K562 (cell line): Measurements from ENCODE around the gene FRMD3. TPM values are rescaled to one million over a fixed set of nuclear protein-coding genes. Genes with fewer than 3 reads are reported as not detected.

ENCODE experiments used
- ATAC-seq: fragments of 200-7000 bp; cut with Tn5 transposase; 3 replicates; pipeline ENCODE4 v1.9.1; 2020; ENCODE audit warnings: moderate library complexity
- BruUV-seq: library from RNA; stranded (reverse); fragments of 400-500 nt; replicated peaks from 2 replicates; lab custom pipeline; 2021; lab: Mats Ljungman, UMichigan
- CTCF ChIA-PET: fragments of 300-600 bp; formaldehyde crosslinking; extraction: SDS; loops from one replicate; lab custom pipeline; 2021; ENCODE audit warnings: low intra/inter-chr PET ratio; lab: Yijun Ruan, JAX
- POLR2A ChIA-PET: fragments of 300-600, 350-650 bp; sonication (Branson Sonifier 250); formaldehyde crosslinking; extraction: SDS; loops from one replicate; lab custom pipeline; 2021; ENCODE audit warnings: antibody characterized with exemption, inconsistent platforms; lab: Yijun Ruan, JAX
- DNase-seq, 4 experiments: peaks; one replicate each; pipeline versions ENCODE4 v3.0.0 to v3.0.0-alpha.2; 2011 to 2018; ENCODE audit warnings: low spot score in 3 of 4, mixed read lengths in 3 of 4; ENCODE audit errors: extremely low read depth in 1 of 4
- FAIRE-seq: peaks from 2 replicates; lab custom pipeline; 2011; peaks lifted over from hg19 to GRCh38; lab: Jason Lieb, UNC
- H2AFZ ChIP-seq: 2 replicates; pipeline ENCODE4 v1.6.0; 2011; ENCODE audit warnings: low read depth, low read length, control low read depth, inconsistent platforms
- H3K27ac ChIP-seq: fragments of 200-600 bp; 3 replicates; pipeline ENCODE4 v1.8.0; 2011; ENCODE audit warnings: low read depth, mild to moderate bottlenecking, control low read depth, inconsistent platforms, low read length, moderate library complexity, mixed read lengths; ENCODE audit errors: extremely low read depth
- H3K27me3 ChIP-seq, 2 experiments: fragments of 300-600 bp in 1 of 2; 2 replicates in 1 of 2; 3 replicates in 1 of 2; pipeline versions ENCODE4 v1.6.0 to v1.8.0; 2011; ENCODE audit warnings: inconsistent platforms in 2 of 2, low read length in 2 of 2, mild to moderate bottlenecking in 1 of 2, mixed read lengths in 1 of 2, moderate library complexity in 1 of 2; ENCODE audit not compliant: control insufficient read depth in 2 of 2, insufficient read depth in 2 of 2
- H3K36me3 ChIP-seq: fragments of 300-600 bp; 3 replicates; pipeline ENCODE4 v1.8.0; 2011; ENCODE audit warnings: mild to moderate bottlenecking, low read length, inconsistent platforms; ENCODE audit not compliant: control insufficient read depth, insufficient read depth
- H3K4me1 ChIP-seq, 2 experiments: fragments of 200-600 bp in 1 of 2; replicated peaks in 1 of 2; 2 replicates in 1 of 2; 3 replicates in 1 of 2; pipeline versions ENCODE4 v1.5.1 to v1.8.0; 2011; ENCODE audit warnings: inconsistent platforms in 2 of 2, low read length in 2 of 2, mild to moderate bottlenecking in 1 of 2, mixed read lengths in 1 of 2, moderate library complexity in 1 of 2; ENCODE audit not compliant: control insufficient read depth in 2 of 2, insufficient read depth in 2 of 2
- H3K4me2 ChIP-seq: 2 replicates; pipeline ENCODE4 v1.6.1; 2011; ENCODE audit warnings: low read length, control low read depth, inconsistent platforms, mixed read lengths; ENCODE audit not compliant: insufficient read depth
- H3K4me3 ChIP-seq: fragments of 200-600 bp; sonication (generic), shearing (Covaris generic); 2 replicates; pipeline ENCODE4 v1.5.1; 2016; ENCODE audit warnings: control low read depth, inconsistent platforms
- H3K79me2 ChIP-seq: fragments of 200-600 bp; 3 replicates; pipeline ENCODE4 v1.8.0; 2011; ENCODE audit warnings: low read length, inconsistent platforms; ENCODE audit not compliant: control insufficient read depth, insufficient read depth
- H3K9ac ChIP-seq, 2 experiments: 2 replicates each; pipeline versions ENCODE4 v1.6.0 to v1.6.1; 2011; ENCODE audit warnings: low read depth in 2 of 2, low read length in 2 of 2, control low read depth in 1 of 2, inconsistent platforms in 1 of 2, mild to moderate bottlenecking in 1 of 2, mixed read lengths in 1 of 2; ENCODE audit not compliant: insufficient read depth in 1 of 2
- H3K9me1 ChIP-seq: one replicate; pipeline ENCODE4 v1.6.0; 2011; ENCODE audit warnings: inconsistent platforms, mild to moderate bottlenecking, low read length, moderate library complexity; ENCODE audit not compliant: control insufficient read depth, insufficient read depth
- H3K9me3 ChIP-seq: replicated peaks from 2 replicates; pipeline ENCODE4 v1.5.1; 2011; ENCODE audit warnings: low read depth, low read length, inconsistent platforms; ENCODE audit not compliant: control insufficient read depth, insufficient read depth
- H4K20me1 ChIP-seq: replicated peaks from 2 replicates; pipeline ENCODE4 v1.6.1; 2011; ENCODE audit warnings: low read length, inconsistent platforms, mixed read lengths; ENCODE audit not compliant: control insufficient read depth, insufficient read depth
- ADNP ChIP-seq: fragments of 200-800 bp; sonication (Bioruptor generic); IDR thresholded peaks from 2 replicates; pipeline ENCODE4 v1.6.1; 2016; ENCODE audit warnings: missing genetic modification characterization, missing compliant biosample characterization
- AFF1 ChIP-seq, 2 experiments: fragments of 450-650 bp; IDR thresholded peaks; 2 replicates each; pipeline ENCODE4 v1.6.1; 2018; ENCODE audit warnings: mild to moderate bottlenecking in 2 of 2, low read depth in 1 of 2; ENCODE audit not compliant: partially characterized antibody in 2 of 2
- CBFA2T2 ChIP-seq: fragments of 450-650 bp; conservative IDR thresholded peaks from 2 replicates; pipeline ENCODE4 v1.6.1; 2017; ENCODE audit warnings: mild to moderate bottlenecking
- DIDO1 ChIP-seq: fragments of 450-650 bp; IDR thresholded peaks from 2 replicates; pipeline ENCODE4 v1.6.1; 2016; ENCODE audit warnings: low read depth, missing biosample characterization, missing genetic modification characterization
- ILK ChIP-seq: fragments of 450-650 bp; IDR thresholded peaks from 2 replicates; pipeline ENCODE4 v1.6.1; 2016; ENCODE audit warnings: missing genetic modification characterization, low read depth, mild to moderate bottlenecking, missing compliant biosample characterization, moderate library complexity, borderline replicate concordance
- REST ChIP-seq, 2 experiments: fragments of 450-650 bp; formaldehyde crosslinking in 1 of 2; IDR thresholded peaks; 2 replicates each; pipeline versions ENCODE4 v1.4.0 to v1.6.1; 2014 to 2020; ENCODE audit warnings: mild to moderate bottlenecking in 2 of 2, borderline replicate concordance in 1 of 2, low read depth in 1 of 2
- TFAM ChIP-seq: fragments of 250-450 bp; sonication (Bioruptor Pico); conservative IDR thresholded peaks from 2 replicates; pipeline ENCODE4 v1.5.0; 2021; ENCODE audit warnings: mild to moderate bottlenecking, moderate library complexity
- ZEB2 ChIP-seq: fragments of 450-650 bp; IDR thresholded peaks from 2 replicates; pipeline ENCODE4 v1.6.1; 2016
- ZNF124 ChIP-seq: sonication (generic); formaldehyde crosslinking; IDR thresholded peaks from 2 replicates; pipeline ENCODE4 v1.8.1; 2022; ENCODE audit warnings: missing genetic modification reagents
- ZNF644 ChIP-seq: fragments of 200-800 bp; sonication (Bioruptor generic); IDR thresholded peaks from 2 replicates; pipeline ENCODE4 v1.6.1; 2016; ENCODE audit warnings: low read depth, missing genetic modification characterization, missing compliant biosample characterization
- WGBS: fragments of 100-300 bp; shearing (Covaris generic); methylation state at CpG from one replicate; pipeline ENCODE4 v1.1.6; 2016; ENCODE audit warnings: low coverage, mixed read lengths; ENCODE audit not compliant: insufficient coverage; ENCODE audit errors: missing lambda C conversion rate; 5-methylcytosine and 5-hydroxymethylcytosine counted together
- in situ Hi-C: fragments of 300-500 bp; cut with MboI; formaldehyde crosslinking; loops from 4 replicates; pipeline ENCODE4 v1.15.0; 2018; ENCODE audit warnings: inconsistent platforms, mixed read lengths
- intact Hi-C: fragments of 100-400 bp; cut with micrococcal nuclease; formaldehyde crosslinking; loops from 2 replicates; pipeline ENCODE4 v1.14.2; 2022
- polyA plus RNA-seq, 8 experiments: library from polyadenylated mRNA; depleted of rRNA in 4 of 8; stranded (reverse) in 5 of 8; unstranded in 3 of 8; fragments of >200 nt; fragmentation: Nextera tagmentation in 2 of 8; fragmentation: Illumina TruSeq in 1 of 8; extraction: Ambion mirVana in 2 of 8; extraction: Trizol in 1 of 8; gene quantifications; 2 replicates each; pipeline versions ENCODE4 v1.2.1 to v1.2.3, GENCODE V29; 2011 to 2014; ENCODE audit warnings: inconsistent platforms in 1 of 8, missing spikeins in 1 of 8
- total RNA-seq, 7 experiments: library from RNA; depleted of rRNA in 6 of 7; stranded (reverse); fragments of >200 nt in 6 of 7; fragmentation: Illumina TruSeq in 2 of 7; extraction: Trizol in 2 of 7; gene quantifications; 2 replicates each; pipeline versions ENCODE4 v1.2.1 to v1.2.3, GENCODE V29; 2011 to 2021; ENCODE audit warnings: low replicate concordance in 1 of 7

The FRMD3 gene
- total and polyA plus RNA-seq, 9 of the 15 experiments (the other 6 are each of a cell fraction or from before 2014, with no cell fraction given) = 0.09 to 0.51 (median 0.21) TPM

DNA sequence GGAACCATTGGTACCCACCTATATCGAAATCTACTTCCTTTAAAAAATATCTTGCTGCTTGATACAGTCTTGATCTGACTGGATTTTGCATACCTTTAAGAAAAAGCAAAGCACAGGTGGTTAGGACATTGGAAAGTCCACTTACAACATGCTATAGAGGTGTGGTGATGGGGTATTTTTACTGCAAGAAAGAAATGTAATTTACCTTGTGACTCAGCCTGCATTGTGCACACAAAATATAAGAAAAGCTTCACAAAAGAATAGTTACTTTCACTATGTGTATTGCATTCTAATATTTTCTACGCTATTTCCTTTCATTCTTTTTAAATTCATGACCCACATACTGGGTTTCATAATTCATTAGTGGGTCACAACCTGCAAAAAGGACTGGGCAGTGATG is 239.1 kb downstream of the FRMD3 start (continued):
- no peak for TF ChIP-seq AFF1 (IDR thresholded peaks at IDR 0.05; ENCODE audit: low read depth in 1 of 2, partially characterized antibody in 2 of 2)
- TF ChIP-seq ZNF644 (tag) = no peak
- no peak for TF ChIP-seq ZNF124
- TF ChIP-seq TFAM (CRISPR knock-in tag) = no peak
- no peak for TF ChIP-seq ZEB2
- TF ChIP-seq CBFA2T2 = no peak
- no peak for TF ChIP-seq ILK (tag)

GRCh38 chr9:83296123-83296522 is 242.1 kb downstream of the FRMD3 start:
- no TSS peak for BruUV-seq
- H3K9me1 ChIP-seq = no peaks in the 10 kb centered on the region
- no peak overlapping the region for H2AFZ ChIP-seq
- FAIRE-seq (no peak), DNase-seq (no peak), ATAC-seq (no peak)
- H4K20me1 ChIP-seq = no peaks in the 10 kb centered on the region
- no peaks in the 10 kb centered on the region for H3K27me3 ChIP-seq
- H3K9ac ChIP-seq = no peak overlapping the region
- no peak overlapping the region for H3K27ac ChIP-seq
- H3K4me3 ChIP-seq = no peak overlapping the region
- in situ Hi-C loops = no loop called here
- ChIA-PET CTCF (no interaction called here), POLR2A (no interaction called here)
- 0% methylated on average over 2 of the region's 2 CpGs for WGBS
- H3K9me3 ChIP-seq = no peaks in the 10 kb centered on the region
- no peaks in the 10 kb centered on the region for H3K36me3 ChIP-seq
- intact Hi-C loops = no loop called here
- no peak overlapping the region for H3K4me2 ChIP-seq
- H3K4me1 ChIP-seq = no peaks in the 10 kb centered on the region
- H3K79me2 ChIP-seq = no peaks in the 10 kb centered on the region
- TF ChIP-seq ADNP (no peak), REST (IDR thresholded peaks at IDR 0.05; ENCODE audit: borderline replicate concordance) (peak; percentile 86), REST (CRISPR knock-in tag; IDR thresholded peaks at IDR 0.05; ENCODE audit: low read depth) (no peak), DIDO1 (tag) (no peak)
